HG03175 (cell line): ENCODE measurements around the gene ACTN2.
A peak's percentile ranks its signal among the peaks of the same experiment; 100 is the strongest.
"Not testable (repeated sequence)": the region's sequence is repeated elsewhere in the genome, so short reads cannot be mapped to it uniquely, and the experiment has no call there.

ENCODE experiments used
- ATAC-seq: cut with Tn5 transposase; IDR thresholded peaks from one replicate; pipeline ENCODE4 v1.9.1; 2021; ENCODE audit warnings: mild to moderate bottlenecking, moderate library complexity; ENCODE audit not compliant: unreplicated experiment

Gene ACTN2

DNA sequence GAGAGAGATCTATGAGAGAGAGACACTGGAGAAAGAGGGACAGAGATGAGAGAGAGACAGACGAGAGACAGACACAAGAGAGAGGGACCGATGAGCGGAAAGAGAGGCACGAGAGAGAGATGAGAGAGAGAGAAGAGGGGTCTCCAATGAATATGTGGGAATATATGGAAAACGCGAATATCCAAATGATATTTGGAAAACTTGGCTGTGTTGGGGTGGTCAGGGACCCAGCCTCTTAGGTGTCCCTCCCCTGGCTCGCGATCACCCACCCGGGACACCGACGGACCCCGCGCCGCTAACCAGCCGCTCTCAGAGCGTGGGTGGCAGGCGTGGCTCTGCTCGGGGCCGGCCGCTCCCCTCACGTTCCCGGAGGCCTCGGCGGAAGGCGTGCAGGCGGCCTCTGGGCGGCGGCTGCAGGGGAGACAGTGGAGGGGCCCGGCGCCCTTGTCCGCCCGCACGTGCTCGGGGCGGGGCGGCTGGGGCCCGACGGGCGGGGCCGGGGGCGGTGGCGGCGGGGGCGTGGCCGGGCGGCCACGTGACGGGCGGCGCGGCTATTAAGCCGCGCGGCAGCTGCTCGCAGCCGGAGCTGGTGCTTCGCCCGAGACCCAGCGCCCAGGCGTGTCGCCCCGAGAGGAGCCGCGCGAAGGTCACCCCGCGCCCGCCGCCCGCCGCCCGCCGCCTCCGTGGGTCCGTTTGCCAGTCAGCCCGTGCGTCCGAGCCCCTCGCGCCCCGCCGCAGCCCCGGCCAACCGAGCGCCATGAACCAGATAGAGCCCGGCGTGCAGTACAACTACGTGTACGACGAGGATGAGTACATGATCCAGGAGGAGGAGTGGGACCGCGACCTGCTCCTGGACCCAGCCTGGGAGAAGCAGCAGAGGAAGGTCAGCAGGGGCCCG lies at the start of gene ACTN2:
Gene ACTN2, plus strand, starts transcription at position 583 of the 898 bp plus-strand sequence. Its CDS starts 175 bp downstream, at position 758.
- peak; percentile 80 for ATAC-seq

DNA sequence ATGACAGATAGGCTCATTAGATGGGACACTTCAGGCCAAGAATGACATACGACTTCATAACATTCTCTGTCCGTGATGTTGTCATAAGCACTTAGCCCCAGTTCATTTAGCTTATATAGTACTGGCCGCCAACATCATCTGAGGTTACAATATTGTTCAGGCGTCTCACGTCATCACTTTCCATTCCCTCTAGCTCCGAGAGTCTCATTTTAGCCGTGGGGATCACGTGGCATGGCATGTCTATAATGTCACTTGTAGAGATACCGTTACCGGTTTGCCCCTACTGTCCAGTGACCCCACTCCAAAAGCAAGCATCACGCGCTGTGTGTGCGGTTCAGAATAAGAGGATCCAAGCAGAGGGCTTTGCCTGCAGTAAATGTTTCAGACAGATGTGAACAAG lies 47.4 kb upstream of the ACTN2 start:
- no peak for ATAC-seq

DNA sequence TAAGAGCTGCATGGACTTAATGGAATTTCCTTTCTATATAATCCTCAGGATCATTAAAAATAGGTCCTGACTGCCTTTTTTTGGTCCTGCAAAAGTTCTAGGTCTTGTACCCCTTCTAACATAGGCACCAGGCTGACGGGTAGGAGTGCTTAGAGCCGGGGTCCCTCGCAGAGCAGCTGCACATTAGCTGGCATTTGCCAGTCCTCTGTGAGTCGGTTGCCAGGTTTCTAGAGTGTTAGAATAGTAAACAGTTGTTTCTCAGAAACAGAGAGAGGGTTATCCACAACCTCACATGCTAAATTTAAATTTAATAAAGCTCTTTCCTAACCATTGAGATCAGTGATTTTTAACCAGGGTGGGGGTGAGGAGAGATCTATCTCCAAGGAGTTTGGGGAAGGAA lies 46.6 kb upstream of the ACTN2 start:
- no peak for ATAC-seq

DNA sequence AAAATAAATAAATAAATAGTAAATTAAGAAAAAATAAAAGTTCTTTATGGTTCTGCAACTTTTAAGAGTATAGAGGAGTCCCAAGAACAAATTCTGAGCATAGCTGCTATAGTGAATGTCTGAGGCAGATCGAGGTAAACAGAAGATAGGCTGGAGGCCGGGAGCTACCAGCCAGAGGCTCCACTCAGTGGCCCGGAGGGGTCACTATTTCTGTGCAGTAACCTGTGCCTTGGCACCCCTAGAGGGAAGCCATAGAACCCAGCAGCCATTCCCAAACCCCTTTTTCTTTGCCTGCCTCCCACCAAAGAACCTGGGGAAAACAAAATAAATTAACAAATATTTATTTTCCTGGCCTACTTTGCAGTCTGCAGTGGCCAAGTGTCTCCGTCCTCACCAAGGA lies 43.5 kb upstream of the ACTN2 start:
- no peak for ATAC-seq

DNA sequence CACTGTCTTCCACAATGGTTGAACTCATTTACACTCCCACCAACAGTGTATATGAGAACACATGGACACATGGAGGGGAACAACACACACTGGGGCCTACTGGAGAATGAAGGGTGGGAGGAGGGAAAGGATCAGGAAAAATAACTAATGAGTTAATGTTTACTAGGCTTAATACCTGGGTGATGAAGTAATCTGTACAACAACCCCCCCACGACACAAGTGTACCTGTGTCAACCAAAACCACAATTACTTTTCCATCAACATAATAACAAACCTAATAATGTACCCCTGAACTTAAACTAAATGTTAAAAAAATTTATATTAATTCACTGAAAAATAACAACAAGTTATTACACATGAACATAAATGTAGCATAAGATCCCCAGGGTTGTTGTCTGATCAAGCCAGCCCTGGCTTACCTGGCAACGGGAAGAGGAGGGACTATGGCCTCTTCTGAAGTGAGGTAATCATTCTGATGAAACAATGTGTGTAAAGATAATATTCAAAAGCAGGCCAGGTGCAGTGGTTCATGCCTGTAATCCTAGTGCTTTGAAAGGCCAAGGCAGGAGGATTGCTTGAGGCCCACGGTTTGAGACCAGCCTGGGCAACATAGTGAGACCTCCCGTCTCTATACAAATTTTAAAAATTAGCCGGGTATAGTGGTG lies 41.2 kb upstream of the ACTN2 start:
- no peak for ATAC-seq

DNA sequence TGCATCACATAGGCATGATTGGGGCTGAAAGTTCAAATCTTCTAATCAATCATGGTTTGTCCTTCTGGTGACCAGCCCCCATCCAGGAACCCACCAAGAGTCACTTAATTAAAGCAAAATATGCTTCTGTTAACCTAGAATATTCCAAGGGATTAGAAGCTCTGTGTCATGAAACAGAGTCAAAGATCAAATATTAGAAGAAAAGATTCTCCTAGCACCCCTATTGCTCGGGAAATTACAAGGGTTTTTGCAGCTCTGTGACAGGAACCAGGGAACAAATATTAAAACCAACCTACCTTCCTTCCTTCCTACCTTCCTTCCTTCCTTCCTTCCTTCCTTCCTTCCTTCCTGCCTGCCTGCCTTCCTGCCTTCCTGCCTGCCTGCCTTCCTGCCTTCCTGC lies 31.8 kb upstream of the ACTN2 start:
- no peak for ATAC-seq

DNA sequence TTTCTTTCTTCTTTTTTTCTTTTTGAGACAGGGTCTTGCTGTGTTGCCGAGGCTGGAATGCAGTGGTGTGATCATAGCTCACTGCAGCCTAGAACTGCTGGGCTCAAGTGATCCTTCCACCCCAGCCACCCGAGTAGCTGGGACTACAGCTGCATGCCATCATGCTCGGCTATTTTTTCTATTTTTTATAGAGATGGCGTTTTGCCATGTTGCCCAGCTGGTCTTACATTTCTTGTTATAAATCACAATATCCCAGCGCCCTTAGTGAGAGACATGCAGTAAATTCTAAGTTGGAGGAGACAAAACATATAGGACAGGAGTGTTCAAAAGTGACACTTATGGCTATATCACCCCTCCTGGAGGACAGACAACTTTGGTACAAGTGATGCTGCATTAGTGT lies 31.3 kb upstream of the ACTN2 start:
- no peak for ATAC-seq

DNA sequence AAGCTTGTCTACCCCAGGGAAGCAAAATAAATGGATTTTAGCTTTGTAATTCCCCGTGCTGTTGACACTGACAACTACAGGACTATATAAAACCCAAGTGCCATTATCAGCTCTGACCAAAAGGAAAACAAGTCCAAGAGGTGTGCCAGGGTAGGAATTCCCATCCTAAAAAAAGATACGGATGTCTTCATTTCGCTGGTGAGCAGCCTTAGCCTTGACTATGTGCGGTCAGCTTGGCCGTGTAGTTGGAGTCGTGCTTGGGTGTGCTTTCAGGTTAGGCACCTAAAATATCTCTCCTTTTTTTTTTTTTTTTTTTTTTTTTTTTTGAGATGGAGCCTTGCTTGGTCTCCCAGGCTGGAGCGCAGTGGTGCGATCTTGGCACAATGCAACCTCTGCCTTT lies 28.9 kb upstream of the ACTN2 start:
- ATAC-seq: no peak

DNA sequence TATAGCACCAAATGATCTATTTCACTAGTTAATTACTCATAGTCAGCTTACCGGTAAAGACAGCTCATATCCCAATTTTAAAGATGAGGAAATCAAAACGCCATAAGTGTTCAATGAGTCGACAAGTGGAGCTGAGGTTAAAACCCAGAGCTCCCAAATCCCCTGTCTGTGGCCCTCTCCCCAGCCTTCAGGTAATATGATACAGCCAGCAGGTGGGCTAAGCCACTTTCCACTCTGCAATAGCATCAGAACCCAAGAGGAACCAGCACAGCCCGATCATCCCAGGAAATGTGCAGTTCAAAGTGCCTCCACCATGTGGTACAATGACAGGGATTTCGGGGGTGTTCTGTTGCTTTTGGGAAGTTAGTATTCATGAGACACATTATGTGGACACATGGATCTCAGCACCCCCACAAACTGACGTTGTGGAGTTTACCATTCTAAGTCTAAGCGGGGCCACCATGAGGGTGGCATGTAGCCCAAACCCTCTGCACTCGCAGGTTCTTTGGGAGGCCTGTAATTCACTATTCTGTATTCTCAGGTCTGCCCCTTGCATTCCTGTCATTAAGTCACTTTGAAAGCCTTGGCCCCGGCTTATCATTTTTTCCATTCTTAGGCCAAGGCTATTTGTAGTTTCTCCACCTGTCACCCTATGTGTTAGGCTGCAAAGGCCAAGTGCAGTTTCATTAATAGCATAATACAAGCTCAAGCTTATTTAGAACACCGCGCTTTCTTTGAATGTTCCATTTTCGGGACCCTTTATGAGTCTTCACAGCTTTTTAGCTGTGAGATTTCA lies 26.3 kb upstream of the ACTN2 start:
- no peak for ATAC-seq

DNA sequence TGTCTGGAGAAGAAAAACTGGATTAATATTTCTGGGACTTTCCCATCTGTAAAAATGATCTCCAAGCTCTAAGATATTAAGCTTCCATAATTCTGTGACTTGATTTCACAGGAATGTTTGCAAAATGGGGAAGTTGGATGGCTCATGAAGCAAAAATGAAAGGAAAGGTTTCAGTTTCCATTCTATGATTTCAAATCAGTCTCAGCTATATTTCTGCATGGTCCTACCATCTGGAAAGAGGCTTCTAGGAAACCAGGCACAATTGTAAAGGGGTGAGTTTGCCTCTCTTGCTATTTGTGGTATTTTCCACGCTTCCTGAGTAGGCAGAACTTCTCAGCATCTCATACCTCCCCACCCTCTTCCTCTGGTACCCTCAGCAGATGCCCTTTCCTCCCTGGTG lies 22.4 kb upstream of the ACTN2 start:
- ATAC-seq: no peak

DNA sequence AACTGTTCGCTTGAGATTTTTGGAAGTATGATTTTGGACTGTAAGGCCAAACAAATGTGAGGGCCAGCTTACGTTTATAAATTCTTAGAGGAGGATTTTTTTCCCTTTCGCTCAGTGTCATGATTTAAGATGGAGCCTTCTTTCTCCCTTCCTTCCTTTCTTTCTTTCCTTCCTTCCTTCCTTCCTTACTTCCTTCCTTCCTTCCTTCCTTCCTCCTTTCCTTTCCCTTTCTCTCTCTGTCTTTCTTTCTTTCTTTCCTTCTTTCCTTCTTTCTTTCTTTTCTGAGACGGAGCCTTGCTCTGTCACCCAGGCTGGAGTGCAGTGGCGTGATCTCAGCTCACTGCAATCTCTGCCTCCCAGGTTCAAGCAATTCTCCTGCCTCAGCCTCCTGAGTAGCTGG lies 17.4 kb upstream of the ACTN2 start:
- ATAC-seq: not testable (repeated sequence)

DNA sequence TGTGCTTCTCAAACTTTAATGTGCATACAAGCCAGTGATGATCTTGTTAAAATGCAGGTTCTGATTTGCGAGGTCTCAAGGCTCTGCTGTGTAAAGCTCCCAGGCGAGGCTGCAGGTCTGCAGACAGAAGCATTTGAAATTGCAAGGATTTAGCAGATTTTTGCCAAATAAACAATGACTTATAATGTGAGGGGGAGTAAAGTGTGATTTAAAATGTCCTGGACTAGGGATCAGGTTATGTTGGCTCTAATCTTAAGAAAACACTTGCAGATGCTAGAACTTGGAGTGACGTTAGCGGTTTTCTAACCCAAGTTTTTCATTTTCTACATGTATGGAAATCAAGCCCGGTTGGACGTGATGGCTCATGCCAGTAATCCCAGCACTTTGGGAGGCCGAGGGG lies 16.2 kb upstream of the ACTN2 start:
- ATAC-seq: no peak

DNA sequence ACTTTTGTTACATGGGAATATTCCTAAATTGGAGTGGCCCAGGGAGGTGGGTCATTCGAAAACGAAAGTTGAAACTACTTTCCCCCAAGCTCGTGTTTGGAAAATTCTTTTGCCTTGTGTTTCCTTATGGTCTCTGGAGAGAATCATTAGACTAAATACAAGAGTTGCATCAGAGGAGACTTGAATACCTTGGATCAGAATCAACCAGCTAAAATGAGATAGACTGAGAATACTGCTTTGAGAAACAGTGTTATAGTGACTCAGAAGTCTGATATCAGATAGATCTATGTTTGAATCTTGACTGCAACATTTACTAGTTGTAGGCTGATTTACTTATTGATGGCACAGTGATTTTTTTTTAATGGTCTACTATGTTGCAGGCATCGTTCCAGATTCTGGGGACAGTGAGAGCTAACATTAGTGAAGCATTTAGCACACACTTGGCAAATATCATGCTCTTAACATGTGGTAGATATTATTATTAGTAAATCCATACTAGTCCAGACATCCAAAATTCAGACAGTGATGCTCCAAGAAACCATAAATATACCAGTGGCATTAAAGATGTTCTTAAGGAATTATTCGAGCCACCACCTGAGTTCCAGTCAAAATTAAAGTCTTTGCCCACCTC lies 12.9 kb upstream of the ACTN2 start:
- ATAC-seq: no peak

DNA sequence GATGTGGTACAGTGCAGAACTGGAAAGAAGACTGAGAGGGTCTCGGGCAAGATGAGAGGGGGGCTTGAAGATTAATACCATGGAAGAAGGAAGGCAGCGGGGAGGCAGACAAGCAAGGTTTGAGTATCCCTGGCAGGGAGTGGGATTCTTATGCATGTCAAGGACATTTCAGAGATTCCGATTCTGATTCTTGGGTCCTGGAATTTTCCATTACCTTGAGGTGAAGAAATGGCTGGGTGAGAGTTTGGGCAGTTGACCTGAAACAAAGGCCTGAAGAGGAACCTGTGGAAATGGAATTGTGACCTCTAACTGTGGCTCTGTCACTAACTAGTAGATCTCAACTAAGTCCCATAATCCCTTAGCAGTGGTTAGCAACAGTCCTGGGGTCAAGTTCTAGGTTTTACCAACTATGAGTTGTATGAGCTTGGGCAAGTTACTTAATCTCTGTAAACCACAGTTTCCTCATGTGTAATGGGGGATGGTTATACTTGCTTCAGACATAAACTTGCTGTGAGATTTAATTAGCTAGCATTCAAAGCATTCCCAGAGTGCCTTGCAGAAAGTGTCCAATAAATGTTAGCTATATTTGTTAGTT lies 8.6 kb upstream of the ACTN2 start:
- ATAC-seq: no peak

DNA sequence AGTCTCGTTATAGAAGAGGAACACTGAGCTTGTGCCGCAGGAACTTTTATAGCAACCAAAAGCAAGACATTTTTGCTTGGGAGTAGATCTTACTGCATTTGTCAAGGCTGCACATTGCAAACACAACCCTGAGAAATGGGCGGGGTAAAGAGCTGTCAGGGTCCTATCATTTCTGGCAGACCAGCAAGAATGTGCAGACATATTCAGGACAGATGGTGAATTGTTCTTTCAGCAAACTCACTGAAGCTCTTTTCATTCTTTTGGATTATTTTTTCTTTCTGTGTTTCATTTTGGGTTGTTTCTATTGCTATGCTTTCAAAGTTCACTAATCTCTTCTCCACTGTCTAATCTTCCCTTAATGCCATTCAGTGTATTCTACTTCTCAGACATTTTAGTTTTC lies 5.1 kb upstream of the ACTN2 start:
- no peak for ATAC-seq

DNA sequence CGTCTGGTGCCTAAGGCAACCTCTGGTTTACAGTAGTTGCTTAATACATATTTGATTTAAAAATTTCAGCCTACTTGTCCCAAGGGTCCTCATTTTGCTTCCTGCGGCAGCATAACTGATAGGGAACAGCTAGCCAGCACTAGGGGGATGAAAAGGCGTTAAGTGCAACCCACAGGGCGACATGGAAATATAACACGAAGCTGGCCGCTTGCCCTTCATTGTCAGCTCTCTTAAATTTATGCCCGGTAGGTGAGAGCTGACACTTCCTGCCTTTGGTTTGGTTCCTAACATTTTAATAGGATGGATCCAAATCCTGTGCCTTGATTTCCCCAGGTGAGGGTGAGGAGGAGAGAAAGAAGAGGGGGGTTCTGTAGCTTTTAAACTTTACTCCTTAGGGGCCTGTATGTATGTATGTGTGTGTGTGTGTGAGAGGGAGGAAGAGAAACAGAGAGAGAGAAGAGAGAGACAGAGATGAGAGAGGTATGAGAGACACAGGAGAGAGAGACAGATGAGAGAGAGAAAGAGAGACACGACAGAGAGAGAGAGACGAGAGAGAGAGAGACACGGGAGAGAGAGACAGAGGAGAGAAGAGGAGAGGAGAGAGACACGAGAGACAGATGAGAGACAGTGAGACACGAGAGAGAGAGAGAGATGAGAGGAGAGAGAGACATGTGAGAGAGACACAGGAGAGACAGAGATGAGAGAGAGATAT lies 938 bp upstream of the ACTN2 start:
- ATAC-seq: no peak

DNA sequence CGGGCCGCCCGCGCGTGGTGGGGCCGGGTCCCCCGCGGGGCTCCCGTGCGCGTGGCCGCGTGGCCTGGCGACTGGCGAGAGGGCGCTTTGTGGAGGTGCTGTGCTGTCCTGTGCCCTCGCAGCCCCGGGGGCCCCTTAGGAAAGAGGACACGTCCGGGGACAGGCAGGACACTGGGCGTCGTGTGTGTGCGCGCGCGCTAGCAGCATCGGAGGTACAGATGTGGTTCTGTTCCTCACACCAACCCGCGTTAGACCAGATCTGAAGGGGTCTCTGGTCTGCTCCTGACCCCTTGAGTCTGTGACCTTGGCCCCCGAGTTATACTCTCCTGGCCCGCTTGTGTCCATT lies 489 bp downstream of the ACTN2 start:
- no peak for ATAC-seq

DNA sequence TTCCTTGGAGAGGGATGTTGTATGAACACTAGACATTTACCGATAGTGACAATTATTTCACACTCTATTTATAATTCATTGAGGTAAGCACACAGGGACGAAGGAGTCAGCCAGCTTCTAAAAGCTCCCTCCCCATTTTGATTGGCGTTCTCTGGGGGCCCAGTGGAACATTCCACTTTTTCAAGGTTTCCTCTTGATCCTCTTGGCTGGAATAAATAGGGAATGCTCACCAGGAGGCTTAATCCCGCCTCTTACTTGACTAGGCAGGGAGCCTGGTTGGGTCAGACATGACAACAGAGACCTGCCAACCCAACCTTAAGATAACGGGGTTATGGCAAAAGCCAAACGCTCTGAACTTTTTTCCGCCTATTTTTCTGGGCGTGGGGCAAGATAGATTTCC lies 974 bp downstream of the ACTN2 start:
- ATAC-seq: no peak

DNA sequence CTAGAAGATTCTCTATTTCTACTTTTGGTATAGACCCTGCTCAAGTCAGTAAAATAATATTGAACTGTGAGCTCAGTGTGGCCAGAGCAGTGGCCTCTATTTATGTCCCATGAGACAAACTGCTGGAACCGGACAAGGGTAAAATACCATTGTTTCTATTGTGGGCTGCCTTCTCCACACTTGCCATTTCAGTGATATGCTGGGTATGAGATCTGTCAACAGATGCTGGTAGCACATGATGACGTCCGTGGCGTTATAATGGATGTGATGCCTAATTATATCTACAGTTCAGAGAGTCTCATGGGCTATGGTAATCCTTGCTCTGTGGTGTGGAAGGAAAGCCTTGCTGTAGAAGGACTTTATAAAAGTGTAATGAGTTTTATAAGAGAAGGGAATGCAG lies 2.4 kb downstream of the ACTN2 start:
- no peak for ATAC-seq
